GM19240 (cell line): ENCODE measurements around the gene SRGAP2C.
"Not testable (repeated sequence)": the region's sequence is repeated elsewhere in the genome, so short reads cannot be mapped to it uniquely, and the experiment has no call there.

ENCODE experiments used
- DNase-seq: peaks from one replicate; pipeline ENCODE4 v3.0.0; 2011; ENCODE audit warnings: low spot score; ENCODE audit not compliant: insufficient read length

Gene SRGAP2C

GRCh38 chr1:121332141-121332540, 147.4 kb downstream of the SRGAP2C start:
- not testable (repeated sequence) for DNase-seq

GRCh38 chr1:121332599-121333562, 148.1 kb downstream of the SRGAP2C start:
- DNase-seq: not testable (repeated sequence)

- not testable (repeated sequence) for DNase-seq
Measured at GRCh38 chr1:121337958-121338357, 153.2 kb downstream of the SRGAP2C start.

- DNase-seq: not testable (repeated sequence)
Measured at GRCh38 chr1:121339611-121340010, 154.8 kb downstream of the SRGAP2C start.

- DNase-seq: not testable (repeated sequence)
Measured at GRCh38 chr1:121343311-121343906, 158.6 kb downstream of the SRGAP2C start.

- DNase-seq: not testable (repeated sequence)
Measured at GRCh38 chr1:121344355-121344754, 159.6 kb downstream of the SRGAP2C start.

GRCh38 chr1:121346654-121347053, 161.9 kb downstream of the SRGAP2C start:
- DNase-seq: not testable (repeated sequence)

GRCh38 chr1:121347476-121347875, 162.7 kb downstream of the SRGAP2C start:
- DNase-seq: not testable (repeated sequence)

- not testable (repeated sequence) for DNase-seq
Measured at GRCh38 chr1:121348115-121348514, 163.3 kb downstream of the SRGAP2C start.

- DNase-seq: not testable (repeated sequence)
Measured at GRCh38 chr1:121349332-121349967, 164.7 kb downstream of the SRGAP2C start.

GRCh38 chr1:121355711-121356420, 171.1 kb downstream of the SRGAP2C start:
- not testable (repeated sequence) for DNase-seq

GRCh38 chr1:121356819-121357218, 172.0 kb downstream of the SRGAP2C start:
- not testable (repeated sequence) for DNase-seq

GRCh38 chr1:121360531-121360930, 175.8 kb downstream of the SRGAP2C start:
- DNase-seq: not testable (repeated sequence)

GRCh38 chr1:121361451-121362233, 176.9 kb downstream of the SRGAP2C start:
- DNase-seq: not testable (repeated sequence)

- DNase-seq: not testable (repeated sequence)
Measured at GRCh38 chr1:121362234-121362883, 177.6 kb downstream of the SRGAP2C start.

GRCh38 chr1:121365316-121365715, 180.5 kb downstream of the SRGAP2C start:
- DNase-seq: not testable (repeated sequence)

- DNase-seq: not testable (repeated sequence)
Measured at GRCh38 chr1:121365723-121366122, 180.9 kb downstream of the SRGAP2C start.

GRCh38 chr1:121366171-121366570, 181.4 kb downstream of the SRGAP2C start:
- DNase-seq: not testable (repeated sequence)

GRCh38 chr1:121368910-121369309, 184.1 kb downstream of the SRGAP2C start:
- not testable (repeated sequence) for DNase-seq

- DNase-seq: not testable (repeated sequence)
Measured at GRCh38 chr1:121369959-121370358, 185.2 kb downstream of the SRGAP2C start.
